Uterus (tissue), 4 donors: ENCODE data around the gene TNKS1BP1. TPM values are rescaled to one million over a fixed set of nuclear protein-coding genes. Genes with fewer than 3 reads are reported as not detected.

ENCODE experiments used
- DNase-seq, 2 donors: peaks; one replicate each; pipeline ENCODE4 v3.0.0-alpha.2; 2019 to 2020
- H3K27ac ChIP-seq, 2 donors: fragments of 200-600 bp; sonication (generic); 1 replicate in 1 of 2; 2 replicates in 1 of 2; pipeline ENCODE4 v1.5.1; 2016 to 2018
- H3K27me3 ChIP-seq, 2 donors: fragments of 200-600 bp; sonication (generic); one replicate each; pipeline ENCODE4 v1.5.1; 2018 to 2019; ENCODE audit warnings: control low read depth in 1 of 2
- H3K36me3 ChIP-seq, 2 donors: fragments of 200-600 bp; sonication (generic); one replicate each; pipeline ENCODE4 v1.5.1; 2019; ENCODE audit warnings: control low read depth in 1 of 2
- H3K4me1 ChIP-seq, 2 donors: fragments of 200-600 bp; sonication (generic); one replicate each; pipeline ENCODE4 v1.5.1; 2018 to 2019; ENCODE audit warnings: control low read depth in 1 of 2
- H3K4me3 ChIP-seq, 2 donors: fragments of 200-600 bp; sonication (generic); 1 replicate in 1 of 2; 2 replicates in 1 of 2; pipeline ENCODE4 v1.5.1; 2018 to 2019; ENCODE audit warnings: mild to moderate bottlenecking in 1 of 2
- H3K9me3 ChIP-seq, 2 donors: fragments of 200-600 bp; sonication (generic); one replicate each; pipeline ENCODE4 v1.5.1; 2019; ENCODE audit warnings: control low read depth in 1 of 2
- POLR2A ChIP-seq, 2 donors: fragments of 450-650 bp; IDR thresholded peaks; one replicate each; pipeline ENCODE4 v1.6.1; 2016; ENCODE audit warnings: antibody characterized with exemption in 2 of 2, mild to moderate bottlenecking in 1 of 2, moderate library complexity in 1 of 2
- intact Hi-C: fragments of 100-400 bp; cut with DNase I; formaldehyde crosslinking; loops from one replicate; pipeline ENCODE4 v1.15.1; 2023; ENCODE audit warnings: low total_unique reads
- total RNA-seq, 4 donors: library from RNA; depleted of rRNA in 3 of 4; stranded (reverse); fragments of >200 nt in 3 of 4; gene quantifications; one replicate each; pipeline versions ENCODE4 v1.1.0 to v1.2.4, GENCODE V29; 2014 to 2023
- TF ChIP-seq, protein P1 (sequence below), 4 experiments: fragments of 200-600 bp in 2 of 4; fragments of 450-650 bp in 2 of 4; sonication (generic) in 2 of 4; IDR thresholded peaks; one replicate each; pipeline ENCODE4 v1.5.1; 2016 to 2019; ENCODE audit warnings: antibody characterized with exemption in 4 of 4, mild to moderate bottlenecking in 2 of 4, moderate library complexity in 1 of 4
- donor health status: DM: yes; HTN: yes; CAD: no.

The TNKS1BP1 gene
- total RNA-seq, 4 donors from 2014 or later = 22.5 to 269 (median 70.8) TPM

- H3K4me1 ChIP-seq = peaks cover 7 to 21% of the 10 kb centered on the region in 2 donors
- no peaks in the 10 kb centered on the region for H3K27me3 ChIP-seq
- DNase-seq = no peak
- no peaks in the 10 kb centered on the region for H3K9me3 ChIP-seq
- intact Hi-C loops = no loop called here
- peak overlapping the region; percentile 95 to 98 for H3K27ac ChIP-seq
- TF ChIP-seq, protein P1, sequence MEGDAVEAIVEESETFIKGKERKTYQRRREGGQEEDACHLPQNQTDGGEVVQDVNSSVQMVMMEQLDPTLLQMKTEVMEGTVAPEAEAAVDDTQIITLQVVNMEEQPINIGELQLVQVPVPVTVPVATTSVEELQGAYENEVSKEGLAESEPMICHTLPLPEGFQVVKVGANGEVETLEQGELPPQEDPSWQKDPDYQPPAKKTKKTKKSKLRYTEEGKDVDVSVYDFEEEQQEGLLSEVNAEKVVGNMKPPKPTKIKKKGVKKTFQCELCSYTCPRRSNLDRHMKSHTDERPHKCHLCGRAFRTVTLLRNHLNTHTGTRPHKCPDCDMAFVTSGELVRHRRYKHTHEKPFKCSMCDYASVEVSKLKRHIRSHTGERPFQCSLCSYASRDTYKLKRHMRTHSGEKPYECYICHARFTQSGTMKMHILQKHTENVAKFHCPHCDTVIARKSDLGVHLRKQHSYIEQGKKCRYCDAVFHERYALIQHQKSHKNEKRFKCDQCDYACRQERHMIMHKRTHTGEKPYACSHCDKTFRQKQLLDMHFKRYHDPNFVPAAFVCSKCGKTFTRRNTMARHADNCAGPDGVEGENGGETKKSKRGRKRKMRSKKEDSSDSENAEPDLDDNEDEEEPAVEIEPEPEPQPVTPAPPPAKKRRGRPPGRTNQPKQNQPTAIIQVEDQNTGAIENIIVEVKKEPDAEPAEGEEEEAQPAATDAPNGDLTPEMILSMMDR (IDR thresholded peaks at IDR 0.05) = no peak
- TF ChIP-seq POLR2A (IDR thresholded peaks at IDR 0.05) = no peak
- no peaks in the 10 kb centered on the region for H3K36me3 ChIP-seq
- peak overlapping the region; percentile 65 to 97 for H3K4me3 ChIP-seq
Measured at GRCh38 chr11:57323167-57323854, 1.4 kb downstream of the TNKS1BP1 start.

GRCh38 chr11:57322256-57323166 is 2.2 kb downstream of the TNKS1BP1 start:
- Histone ChIP-seq H3K36me3 (no peaks in the 10 kb centered on the region), H3K9me3 (no peaks in the 10 kb centered on the region), H3K4me3 (peak overlapping the region; percentile 65 to 97), H3K27ac (peak overlapping the region; percentile 95 to 98), H3K27me3 (no peaks in the 10 kb centered on the region), H3K4me1 (peaks cover 13 to 27% of the 10 kb centered on the region in 2 donors)
- DNase-seq = peak; percentile 94 to 96
- intact Hi-C loops = no loop called here
- TF ChIP-seq, protein P1 (IDR thresholded peaks at IDR 0.05) = peak in 1 of 4 experiments; percentile 2
- peak; percentile 45 to 61 for TF ChIP-seq POLR2A (IDR thresholded peaks at IDR 0.05)

DNA sequence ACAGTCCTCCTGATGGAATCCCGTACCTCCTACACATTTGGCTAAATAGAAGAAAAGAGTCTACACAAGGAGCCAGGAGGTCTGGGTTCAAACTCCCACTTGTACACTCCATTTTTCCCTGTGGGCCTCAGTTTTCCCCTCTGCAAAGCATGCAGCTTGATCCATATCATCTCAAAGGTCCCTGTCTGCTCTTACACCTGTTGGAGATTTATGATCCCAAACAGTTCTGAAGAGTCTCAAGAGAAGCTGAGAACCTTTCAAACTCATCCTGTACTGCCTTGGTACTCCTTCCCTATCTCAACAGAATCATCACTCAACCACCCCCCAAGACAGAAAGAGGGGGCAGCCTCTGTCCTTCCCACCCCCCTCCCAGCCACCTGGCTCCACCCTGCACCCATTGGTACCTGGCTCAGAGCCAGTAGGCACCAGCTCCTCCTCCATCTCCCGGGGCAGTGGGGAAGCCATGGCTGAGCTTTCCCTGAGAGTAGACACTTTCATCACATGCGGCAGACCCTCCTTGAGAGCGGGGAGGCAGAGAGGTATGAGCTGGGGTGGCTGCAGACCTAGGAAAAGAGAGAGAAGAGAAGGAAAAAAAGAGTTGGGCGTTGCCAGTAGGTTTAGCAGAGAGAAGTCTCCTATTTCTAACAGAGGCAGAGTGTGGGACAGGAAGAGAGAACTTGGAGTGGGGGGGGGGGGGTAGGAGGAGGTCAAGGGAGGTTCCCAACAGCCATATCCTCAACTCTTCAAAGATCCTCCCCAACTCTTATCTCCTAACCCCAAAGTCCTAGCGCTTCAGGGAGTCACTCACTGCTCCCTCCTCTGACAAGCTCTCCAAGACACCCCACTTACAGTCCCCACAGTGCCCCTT is 3.1 kb downstream of the TNKS1BP1 start:
- Histone ChIP-seq H3K4me1 (peaks cover 13 to 31% of the 10 kb centered on the region in 2 donors), H3K27me3 (no peaks in the 10 kb centered on the region), H3K9me3 (no peaks in the 10 kb centered on the region), H3K36me3 (no peaks in the 10 kb centered on the region), H3K27ac (peak overlapping the region; percentile 95 to 98), H3K4me3 (peak overlapping the region; percentile 37 to 65)
- TF ChIP-seq, protein P1 (IDR thresholded peaks at IDR 0.05) = no peak
- TF ChIP-seq POLR2A (IDR thresholded peaks at IDR 0.05) = no peak
- no peak for DNase-seq
- intact Hi-C loops = no loop called here

DNA sequence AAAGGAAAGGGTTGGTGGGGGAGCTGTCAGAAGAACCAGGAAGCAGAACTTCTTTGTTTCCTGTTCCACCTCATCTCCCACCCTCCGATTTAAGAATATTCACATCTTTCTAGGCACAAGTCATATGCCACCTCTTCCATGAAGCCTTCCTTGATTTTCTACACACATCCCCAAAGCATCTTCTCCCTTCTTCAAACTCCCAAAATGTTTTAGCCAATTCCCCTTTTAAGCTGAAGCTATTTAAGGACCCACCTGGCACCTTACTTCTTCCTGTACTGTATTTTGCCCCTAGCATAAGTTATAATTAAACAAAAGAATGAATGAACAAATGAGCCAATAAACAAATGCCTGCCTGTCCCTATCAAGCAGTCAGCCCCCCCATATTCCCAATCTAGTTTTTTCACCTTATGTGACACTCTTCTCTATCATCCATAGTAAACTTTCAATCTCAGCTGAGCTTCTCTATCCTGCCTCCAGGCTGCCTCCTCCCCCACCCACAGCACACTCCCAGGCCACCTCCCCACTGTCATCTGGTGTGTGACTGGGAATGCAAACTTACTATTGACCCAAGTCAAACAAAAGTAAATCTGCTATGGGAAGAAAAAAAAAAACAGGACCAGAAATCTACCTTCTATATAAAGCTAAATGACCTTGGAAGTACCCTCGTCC is 3.9 kb downstream of the TNKS1BP1 start:
- Histone ChIP-seq H3K36me3 (no peaks in the 10 kb centered on the region), H3K9me3 (no peaks in the 10 kb centered on the region), H3K4me1 (peaks cover 13 to 24% of the 10 kb centered on the region in 2 donors), H3K4me3 (peak overlapping the region; percentile 37 to 65), H3K27me3 (no peaks in the 10 kb centered on the region), H3K27ac (peak overlapping the region; percentile 95 to 98)
- DNase-seq = no peak
- intact Hi-C loops = no loop called here
- no peak for TF ChIP-seq POLR2A (IDR thresholded peaks at IDR 0.05)
- TF ChIP-seq, protein P1 (IDR thresholded peaks at IDR 0.05) = no peak
